Head of caudate nucleus (tissue), 42 donors: ENCODE results near the gene ZBTB16.

Experiments
- DNase-seq, 42 donors: peaks; one replicate each; pipeline versions ENCODE4 v3.0.0 to v3.0.0-alpha.2; 2020 to 2021; ENCODE audit warnings: mixed read lengths in 7 of 42
- intact Hi-C: fragments of 100-400 bp; cut with DNase I; formaldehyde crosslinking; loops from one replicate; pipeline ENCODE4 v1.15.0; 2022

Gene ZBTB16

DNA sequence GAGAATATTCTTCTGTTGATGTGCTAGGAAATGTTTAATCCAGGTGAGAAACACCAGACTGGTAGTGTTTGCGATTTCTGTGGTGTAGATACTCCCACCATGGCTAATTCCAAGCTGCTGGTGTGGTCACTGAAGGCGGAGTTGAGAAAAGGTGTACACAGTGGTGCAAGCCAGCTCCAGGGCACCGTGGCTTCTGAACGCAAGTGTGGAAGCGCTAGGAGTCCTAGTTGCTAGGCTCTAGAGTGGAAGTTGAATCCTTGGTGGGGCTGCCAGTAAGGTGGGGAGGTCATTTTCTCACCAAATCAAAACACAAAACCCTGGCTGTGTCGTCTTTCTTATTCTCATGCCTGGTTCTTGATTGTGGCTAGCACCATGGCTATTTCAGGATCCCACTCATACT, 61.6 kb downstream of the ZBTB16 start:
- no peak for DNase-seq
- intact Hi-C loops = no loop called here

- DNase-seq = no peak
Measured at GRCh38 chr11:114121804-114122504, 62.4 kb downstream of the ZBTB16 start.

GRCh38 chr11:114122686-114123085, 63.2 kb downstream of the ZBTB16 start:
- no peak for DNase-seq
- intact Hi-C loops = no loop called here

More at GRCh38 chr11:114121804-114122504, 62.4 kb downstream of the ZBTB16 start:
- intact Hi-C loops = no loop called here

DNA sequence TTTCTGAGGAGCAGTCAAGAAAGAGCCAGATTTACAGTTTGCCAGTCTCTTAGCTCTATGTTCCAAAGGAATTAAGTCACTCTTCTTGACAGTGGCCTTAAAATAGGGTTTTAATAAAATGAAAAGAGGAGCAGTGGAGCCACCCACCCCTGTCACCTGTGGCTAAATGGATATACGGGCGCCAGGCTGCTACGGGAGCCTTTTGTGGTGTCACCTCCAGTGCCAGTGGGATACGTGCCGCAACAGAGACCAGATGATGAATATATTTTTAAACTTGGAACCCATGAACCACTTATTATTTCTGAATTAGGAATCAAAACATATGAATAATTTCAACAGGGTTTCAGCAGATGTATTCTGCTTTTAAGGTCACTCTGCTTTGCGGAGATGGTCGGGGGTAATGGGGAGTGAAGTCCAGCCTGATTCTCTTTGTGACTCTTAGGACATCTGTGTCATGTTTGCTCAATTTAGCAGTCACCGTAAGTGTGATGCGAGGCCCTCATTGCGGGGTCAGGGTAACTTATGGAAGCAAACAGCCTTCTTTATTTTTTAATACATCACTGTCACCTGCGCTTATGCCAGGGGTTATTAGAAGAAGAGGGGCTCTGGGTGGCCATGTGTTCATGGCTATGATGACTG, 64.3 kb downstream of the ZBTB16 start:
- intact Hi-C loops = no loop called here

GRCh38 chr11:114124601-114125144, 65.2 kb downstream of the ZBTB16 start:
- intact Hi-C loops = no loop called here
- no peak for DNase-seq

More for the DNA sequence above, 64.3 kb downstream of the ZBTB16 start:
- no peak for DNase-seq

- intact Hi-C loops = no loop called here
- no peak for DNase-seq
Measured at GRCh38 chr11:114125531-114125930, 66.0 kb downstream of the ZBTB16 start.

DNA sequence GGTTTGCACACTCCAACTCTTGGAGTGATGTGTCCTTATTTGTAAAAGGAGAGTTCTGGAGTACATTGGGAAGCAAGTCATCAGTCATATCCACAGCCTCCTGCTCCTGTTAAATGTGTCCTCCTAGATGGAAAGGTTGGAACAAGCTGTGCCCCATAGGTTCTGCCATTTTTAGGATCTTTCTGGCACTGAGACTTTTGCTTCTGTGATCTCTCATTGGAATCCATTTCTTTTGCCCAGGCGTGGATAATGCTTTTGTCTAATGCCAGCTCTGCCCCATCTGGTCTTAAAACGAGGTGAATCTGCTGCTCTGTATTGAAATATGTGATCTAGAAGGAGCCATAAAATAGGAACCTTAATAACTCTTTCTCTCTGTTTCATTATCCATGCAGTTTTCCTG, 66.4 kb downstream of the ZBTB16 start:
- intact Hi-C loops = no loop called here
- no peak for DNase-seq

DNA sequence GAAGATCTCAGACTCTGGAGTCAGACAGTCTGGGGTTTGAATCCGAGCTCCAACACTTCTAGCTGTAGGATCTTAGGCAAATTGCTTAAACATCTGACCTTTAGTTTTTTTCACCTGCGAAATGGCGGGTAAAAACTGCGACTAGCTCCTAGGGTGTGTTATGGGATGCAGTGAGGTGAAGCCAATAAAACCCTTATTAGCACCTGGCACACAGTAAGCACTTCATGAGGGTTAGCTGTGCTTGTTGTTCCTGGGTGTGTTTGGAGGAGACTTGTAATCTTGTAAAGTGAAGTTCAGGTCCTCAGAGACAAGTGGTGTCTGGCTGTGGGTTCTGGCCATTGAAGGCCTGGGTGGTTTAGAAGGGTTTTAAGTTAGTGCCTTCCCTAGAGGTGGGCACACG, 68.9 kb downstream of the ZBTB16 start:
- no peak for DNase-seq
- intact Hi-C loops = no loop called here

- intact Hi-C loops = no loop called here
- no peak for DNase-seq
Measured at GRCh38 chr11:114129142-114129541, 69.6 kb downstream of the ZBTB16 start.

- no peak for DNase-seq
- intact Hi-C loops = no loop called here
Measured at GRCh38 chr11:114129699-114130098, 70.2 kb downstream of the ZBTB16 start.

- no peak for DNase-seq
- intact Hi-C loops = no loop called here
Measured at GRCh38 chr11:114130115-114130576, 70.6 kb downstream of the ZBTB16 start.

DNA sequence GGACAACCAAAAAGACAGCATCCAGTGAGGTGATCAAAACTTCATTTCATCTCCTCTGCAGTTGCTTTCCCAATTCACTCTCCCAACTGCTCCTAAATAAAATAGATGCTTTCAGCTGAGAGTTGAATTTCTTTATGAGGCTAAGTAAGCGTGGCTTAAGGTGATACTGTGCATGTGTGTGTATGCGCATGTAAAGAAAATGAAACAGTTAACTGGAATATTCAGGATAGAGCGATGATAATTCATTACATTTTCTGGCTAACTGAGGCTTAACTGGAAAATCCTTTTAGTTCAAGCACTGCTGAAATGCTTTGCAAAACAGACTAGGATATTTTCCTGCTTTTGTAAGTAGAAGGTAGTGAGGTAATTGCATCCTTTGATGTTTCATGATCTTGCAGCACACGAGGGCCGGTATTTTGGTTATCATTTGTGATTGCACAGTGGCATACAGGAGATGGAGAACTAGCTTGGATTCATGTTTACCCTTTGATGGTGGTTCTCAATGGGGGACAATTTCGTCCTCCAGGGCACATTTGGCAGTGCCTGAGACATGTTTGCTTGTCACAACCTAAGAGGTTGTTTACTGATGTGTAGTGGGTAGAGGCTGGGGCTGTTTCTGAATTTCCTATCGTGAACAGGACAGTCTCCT, 71.2 kb downstream of the ZBTB16 start:
- intact Hi-C loops = no loop called here

DNA sequence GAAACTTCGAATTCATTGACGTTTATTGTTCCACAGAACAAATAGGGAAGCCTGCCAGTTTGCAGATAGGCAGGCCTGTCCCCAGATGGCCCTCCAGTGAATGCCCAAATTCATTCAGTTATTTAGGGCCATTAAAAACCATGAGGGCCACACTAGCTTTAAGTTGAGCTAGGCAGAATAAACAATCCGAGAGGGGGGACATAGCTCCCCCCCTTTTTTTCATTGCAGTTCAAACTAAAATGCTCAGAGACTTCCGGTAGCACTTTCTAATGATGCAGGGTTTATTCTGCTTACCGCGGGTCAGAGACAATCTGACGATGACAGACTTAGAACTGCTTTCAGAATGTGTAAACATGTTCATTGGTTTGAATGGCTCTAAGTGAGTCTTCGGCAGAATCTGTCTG, 72.0 kb downstream of the ZBTB16 start:
- peak in 27 of 42 donors; percentile 28 to 80 (median 52) for DNase-seq
- intact Hi-C loops = no loop called here

More for the DNA sequence above, 71.2 kb downstream of the ZBTB16 start:
- no peak for DNase-seq

DNA sequence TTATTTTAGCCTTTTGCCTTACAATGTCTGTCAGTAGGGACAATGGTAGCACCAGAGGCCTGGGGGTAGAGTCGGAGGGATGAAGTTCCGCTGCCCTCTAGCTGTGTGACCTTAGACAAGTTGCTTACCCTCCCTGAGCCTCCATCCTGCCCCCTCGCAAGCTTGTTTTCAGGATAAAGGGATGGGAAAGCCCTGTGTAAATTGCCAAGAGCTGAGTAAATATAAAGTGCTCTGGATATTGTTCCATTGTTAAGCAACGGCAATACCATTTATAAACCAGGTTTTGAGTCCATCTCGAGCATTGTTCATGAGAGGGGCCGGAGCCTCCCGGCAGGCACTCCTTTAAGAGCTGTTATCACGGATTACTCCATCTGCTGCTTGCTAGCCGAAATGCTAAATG, 72.9 kb downstream of the ZBTB16 start:
- intact Hi-C loops = no loop called here

GRCh38 chr11:114132944-114133394, 73.5 kb downstream of the ZBTB16 start:
- DNase-seq = peak in 1 of 42 donors; percentile 20
- intact Hi-C loops = no loop called here

More for the DNA sequence above, 72.9 kb downstream of the ZBTB16 start:
- DNase-seq = peak in 1 of 42 donors; percentile 37

DNA sequence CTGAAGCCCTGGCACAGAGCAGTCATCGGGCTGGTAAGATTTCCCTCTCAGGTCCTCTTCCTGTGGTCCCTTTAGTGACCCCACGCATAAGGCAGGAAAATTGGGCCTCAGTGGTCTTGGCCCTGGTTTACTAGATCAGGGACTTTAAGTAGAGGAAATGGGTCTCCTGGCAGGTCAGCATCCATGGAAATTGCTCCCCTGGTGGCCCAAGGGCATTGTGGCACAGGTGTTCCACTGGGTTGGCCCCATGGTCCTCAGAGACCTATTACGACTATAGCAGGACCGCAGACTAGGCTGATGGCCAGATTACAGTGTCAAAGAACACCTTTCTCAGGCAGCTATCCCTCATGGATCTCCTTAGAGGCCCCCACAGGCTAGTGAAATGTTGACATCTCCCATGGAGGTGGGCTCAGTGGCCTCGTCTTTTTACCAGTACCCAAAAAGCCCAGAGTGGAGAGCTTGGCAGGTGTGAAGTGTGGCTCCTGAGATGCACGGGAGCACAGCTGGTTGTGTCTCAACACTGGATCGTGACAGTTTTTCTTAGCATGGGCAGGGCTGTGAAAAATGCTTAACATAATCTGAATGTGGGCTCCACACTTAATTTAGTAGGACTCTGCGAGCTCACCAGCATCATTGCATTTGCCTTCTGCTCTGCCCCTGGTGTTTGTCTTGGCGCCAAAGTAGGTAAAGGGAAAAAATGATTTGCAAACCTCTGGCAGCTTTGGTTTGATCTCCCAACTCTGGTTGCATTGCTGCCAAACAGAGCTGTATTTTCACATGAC, 74.2 kb downstream of the ZBTB16 start:
- peak in 1 of 42 donors; percentile 24 for DNase-seq
- intact Hi-C loops = no loop called here

- intact Hi-C loops = no loop called here
- no peak for DNase-seq
Measured at GRCh38 chr11:114134870-114135269, 75.4 kb downstream of the ZBTB16 start.

- no peak for DNase-seq
- intact Hi-C loops = no loop called here
Measured at GRCh38 chr11:114135737-114136151, 76.2 kb downstream of the ZBTB16 start.
